Naive thymus-derived CD8-positive, alpha-beta T cell (primary cell): ENCODE measurements around the gene OR5D16. TPM values are rescaled to one million over a fixed set of nuclear protein-coding genes. Genes with fewer than 3 reads are reported as not detected.
"Not testable (repeated sequence)": the region's sequence is repeated elsewhere in the genome, so short reads cannot be mapped to it uniquely, and the experiment has no call there.

ENCODE experiments used
- ATAC-seq, 2 donors: fragments of 150-1000 bp; cut with Tn5 transposase in 1 of 2; sonication (Bioruptor Pico), chemical (Tn5 transposase) in 1 of 2; 1 replicate in 1 of 2; 2 replicates in 1 of 2; pipeline ENCODE4 v1.10.0; 2021; ENCODE audit warnings: mild to moderate bottlenecking in 2 of 2, moderate library complexity in 2 of 2
- POLR2A ChIA-PET: fragments of 350-600 bp; sonication (Branson Sonifier 250); formaldehyde crosslinking; loops from one replicate; lab custom pipeline; 2021; ENCODE audit warnings: antibody characterized with exemption; lab: Charles Lee
- DNase-seq, 10 donors: peaks; one replicate each; pipeline versions ENCODE4 v3.0.0 to v3.0.0-alpha.2; 2020 to 2022
- H3K27ac Mint-ChIP-seq, 10 donors: one replicate each; pipeline ENCODE4 v1.8.0; 2020 to 2022; ENCODE audit warnings: mild to moderate bottlenecking in 10 of 10, mixed read lengths in 10 of 10, moderate library complexity in 4 of 10, inconsistent platforms in 1 of 10
- H3K27me3 Mint-ChIP-seq, 5 donors: one replicate each; pipeline ENCODE4 v1.8.0; 2021 to 2022; ENCODE audit warnings: mixed read lengths in 5 of 5
- H3K36me3 Mint-ChIP-seq, 3 donors: one replicate each; pipeline ENCODE4 v1.8.0; 2020 to 2022; ENCODE audit warnings: mixed read lengths in 3 of 3, mild to moderate bottlenecking in 2 of 3, inconsistent platforms in 1 of 3
- H3K4me1 Mint-ChIP-seq, 4 donors: one replicate each; pipeline ENCODE4 v1.8.0; 2021 to 2022; ENCODE audit warnings: mixed read lengths in 4 of 4
- H3K4me3 Mint-ChIP-seq, 10 donors: one replicate each; pipeline ENCODE4 v1.8.0; 2020 to 2022; ENCODE audit warnings: mild to moderate bottlenecking in 10 of 10, mixed read lengths in 10 of 10, moderate library complexity in 6 of 10, inconsistent platforms in 1 of 10
- H3K9me3 Mint-ChIP-seq, 9 donors: one replicate each; pipeline ENCODE4 v1.8.0; 2020 to 2022; ENCODE audit warnings: mixed read lengths in 9 of 9, mild to moderate bottlenecking in 3 of 9, inconsistent platforms in 1 of 9, moderate library complexity in 1 of 9
- polyA plus RNA-seq, 3 donors: library from polyadenylated mRNA; unstranded; fragments of 300-500 nt; fragmentation: Illumina TruSeq; gene quantifications; one replicate each; pipeline ENCODE4 v1.2.3, GENCODE V29; 2021
- total RNA-seq, 8 experiments: library from RNA in 2 of 8; stranded (reverse) in 2 of 8; gene quantifications; one replicate each; pipeline ENCODE4 v1.2.3 and lab custom pipeline; 2021 to 2026

OR5D16 gene
- total and polyA plus RNA-seq, 5 experiments from 2014 or later: not detected

DNA sequence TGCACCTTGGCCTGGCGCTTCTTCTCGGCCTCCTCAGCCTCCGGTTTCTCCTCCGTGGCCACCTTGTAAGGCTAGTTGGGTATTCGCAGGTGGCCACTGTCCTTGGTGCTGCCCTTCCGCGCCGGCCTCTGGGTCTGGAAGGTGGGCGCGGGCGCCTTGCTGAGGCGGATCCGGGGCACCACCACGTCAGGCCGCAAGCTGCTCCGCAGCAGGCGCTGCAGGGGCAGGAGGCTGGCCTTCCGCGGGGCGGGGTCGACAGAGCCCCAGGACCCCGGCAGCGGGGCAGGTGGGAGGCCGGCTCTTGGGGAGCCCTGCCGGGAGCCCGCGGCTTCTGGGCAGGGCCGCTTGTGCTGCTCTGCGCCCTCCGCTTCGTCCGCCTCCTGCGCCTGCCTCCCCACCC is 34.2 kb downstream of the OR5D16 start:
- POLR2A ChIA-PET, H3K4me3 Mint-ChIP-seq, H3K27ac Mint-ChIP-seq, ATAC-seq, H3K27me3 Mint-ChIP-seq, H3K36me3 Mint-ChIP-seq, H3K4me1 Mint-ChIP-seq, DNase-seq: not testable (repeated sequence)
- peaks cover 1 to 33% (median 7%) of the 10 kb centered on the region in 9 donors for H3K9me3 Mint-ChIP-seq

DNA sequence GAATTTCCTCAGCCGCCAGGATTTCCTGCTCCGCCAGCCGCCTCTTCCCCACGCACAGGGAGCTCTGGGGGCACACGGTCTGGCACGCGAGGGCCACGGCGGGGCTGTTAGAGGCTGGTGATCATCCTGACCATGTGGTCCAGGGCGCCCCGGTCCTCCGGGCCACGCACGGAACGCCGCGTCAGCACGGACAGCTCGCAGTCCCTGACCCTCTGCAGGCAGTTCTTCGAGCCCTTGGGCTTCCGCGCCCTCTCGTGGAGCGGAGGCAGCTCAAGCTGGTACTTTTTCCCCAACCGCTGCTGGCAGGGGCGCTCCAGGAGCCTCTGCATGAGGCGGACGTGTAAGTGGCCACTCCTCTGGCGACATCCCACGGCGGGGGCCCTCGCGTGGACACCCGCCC is 34.6 kb downstream of the OR5D16 start:
- H3K4me1 Mint-ChIP-seq, DNase-seq, H3K27ac Mint-ChIP-seq, POLR2A ChIA-PET, H3K36me3 Mint-ChIP-seq, ATAC-seq, H3K27me3 Mint-ChIP-seq, H3K4me3 Mint-ChIP-seq: not testable (repeated sequence)
- peaks cover 1 to 30% (median 7%) of the 10 kb centered on the region in 9 donors for H3K9me3 Mint-ChIP-seq

DNA sequence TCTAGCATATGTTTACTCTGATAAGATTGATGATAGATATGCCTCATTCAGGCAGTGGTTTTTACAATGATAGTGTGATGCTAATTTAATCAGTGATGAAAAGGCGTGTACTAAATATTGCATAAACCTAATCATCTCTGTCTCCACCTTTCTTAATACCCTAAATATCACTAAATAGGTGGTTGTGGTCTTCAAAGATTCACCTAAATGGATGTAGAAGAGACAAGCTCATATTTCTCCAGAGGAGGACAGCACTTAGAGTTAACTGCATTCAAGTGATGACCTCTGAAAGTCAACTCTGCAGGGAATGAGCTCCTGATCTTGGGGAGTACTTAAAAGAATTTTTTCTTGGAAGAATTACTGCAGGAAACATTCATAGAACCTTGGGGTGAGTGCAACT is 44.4 kb downstream of the OR5D16 start, which contains the start of gene TRIM51:
Gene TRIM51, plus strand, starts transcription at position 301 of the 400 bp plus-strand sequence. CDS start 2,132 bp downstream, outside the sequence.
- ATAC-seq, H3K4me3 Mint-ChIP-seq, DNase-seq, H3K27me3 Mint-ChIP-seq, H3K4me1 Mint-ChIP-seq, H3K27ac Mint-ChIP-seq, H3K36me3 Mint-ChIP-seq, POLR2A ChIA-PET: not testable (repeated sequence)
- H3K9me3 Mint-ChIP-seq: peaks cover 0 to 25% (median 11%) of the 10 kb centered on the region in 9 donors

DNA sequence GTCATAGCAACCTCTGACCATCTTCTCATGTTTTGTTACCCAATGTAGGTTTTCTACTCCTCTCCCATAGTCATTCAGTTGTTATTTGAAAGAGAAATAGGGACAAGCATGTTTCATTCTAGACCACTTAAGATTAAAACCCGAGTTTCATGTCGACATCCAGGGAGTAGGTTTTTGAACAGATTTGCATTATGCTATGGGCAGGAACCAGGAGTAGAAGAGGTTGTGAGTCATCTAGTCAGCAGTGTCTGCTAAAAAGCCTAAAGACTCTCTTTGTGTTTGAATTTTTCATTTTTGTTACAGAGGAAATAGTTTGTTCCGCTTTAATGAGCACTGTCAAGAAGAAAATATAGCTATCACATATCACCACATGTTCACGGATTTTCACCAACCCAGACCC is 46.4 kb downstream of the OR5D16 start:
- H3K27ac Mint-ChIP-seq, DNase-seq, ATAC-seq, POLR2A ChIA-PET, H3K36me3 Mint-ChIP-seq, H3K27me3 Mint-ChIP-seq, H3K4me1 Mint-ChIP-seq, H3K4me3 Mint-ChIP-seq: not testable (repeated sequence)
- H3K9me3 Mint-ChIP-seq: peaks cover 2 to 25% (median 11%) of the 10 kb centered on the region in 9 donors

DNA sequence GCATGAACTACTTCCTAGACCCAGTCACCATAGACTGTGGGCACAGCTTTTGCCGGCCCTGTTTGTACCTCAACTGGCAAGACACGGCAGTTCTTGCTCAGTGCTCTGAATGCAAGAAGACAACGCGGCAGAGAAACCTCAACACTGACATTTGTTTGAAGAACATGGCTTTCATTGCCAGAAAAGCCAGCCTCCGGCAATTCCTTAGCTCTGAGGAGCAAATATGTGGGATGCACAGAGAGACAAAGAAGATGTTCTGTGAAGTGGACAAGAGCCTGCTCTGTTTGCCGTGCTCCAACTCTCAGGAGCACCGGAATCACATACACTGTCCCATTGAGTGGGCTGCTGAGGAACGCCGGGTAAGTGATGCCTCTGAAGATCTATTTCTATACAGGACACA is 46.9 kb downstream of the OR5D16 start:
- POLR2A ChIA-PET, H3K36me3 Mint-ChIP-seq, H3K27me3 Mint-ChIP-seq, H3K4me3 Mint-ChIP-seq, DNase-seq, H3K4me1 Mint-ChIP-seq, ATAC-seq, H3K27ac Mint-ChIP-seq: not testable (repeated sequence)
- H3K9me3 Mint-ChIP-seq: peaks cover 2 to 25% (median 11%) of the 10 kb centered on the region in 9 donors

Other genes starting within 250 kb of the OR5D16 start
- not detected for gene OR4C11, start 231.1 kb upstream of the OR5D16 start, total RNA-seq
- gene OR4C11, start 231.1 kb upstream of the OR5D16 start, polyA plus RNA-seq: not detected
- gene OR4P4, start 203.6 kb upstream of the OR5D16 start, total RNA-seq: not detected
- gene OR4P4, start 203.6 kb upstream of the OR5D16 start, polyA plus RNA-seq: not detected
- not detected for gene OR4S2, start 190.4 kb upstream of the OR5D16 start, total RNA-seq
- gene OR4S2, start 190.4 kb upstream of the OR5D16 start, polyA plus RNA-seq: not detected
- not detected for gene OR4C6, start 176.6 kb upstream of the OR5D16 start, total RNA-seq
- gene OR4C6, start 176.6 kb upstream of the OR5D16 start, polyA plus RNA-seq: not detected
- gene OR5D13, start 65.3 kb upstream of the OR5D16 start, total RNA-seq: not detected
- gene OR5D13, start 65.3 kb upstream of the OR5D16 start, polyA plus RNA-seq: not detected
- not detected for gene OR5D14, start 43.2 kb upstream of the OR5D16 start, total RNA-seq
- not detected for gene OR5D14, start 43.2 kb upstream of the OR5D16 start, polyA plus RNA-seq
- not detected for gene OR5L1, start 27.4 kb upstream of the OR5D16 start, total RNA-seq
- not detected for gene OR5L1, start 27.4 kb upstream of the OR5D16 start, polyA plus RNA-seq
- not detected for gene OR5D18, start 19.1 kb upstream of the OR5D16 start, total RNA-seq
- gene OR5D18, start 19.1 kb upstream of the OR5D16 start, polyA plus RNA-seq: not detected
- gene OR5L2, start 11.5 kb upstream of the OR5D16 start, total RNA-seq: not detected
- gene OR5L2, start 11.5 kb upstream of the OR5D16 start, polyA plus RNA-seq: not detected
- not detected for gene TRIM51, start 44.5 kb downstream of the OR5D16 start, total RNA-seq
- not detected for gene TRIM51, start 44.5 kb downstream of the OR5D16 start, polyA plus RNA-seq
- gene OR5W2, start 75.8 kb downstream of the OR5D16 start, total RNA-seq: not detected
- not detected for gene OR5W2, start 75.8 kb downstream of the OR5D16 start, polyA plus RNA-seq
- not detected for gene OR5I1, start 97.6 kb downstream of the OR5D16 start, total RNA-seq
- not detected for gene OR5I1, start 97.6 kb downstream of the OR5D16 start, polyA plus RNA-seq
- gene OR10AG1, start 131.2 kb downstream of the OR5D16 start, total RNA-seq: not detected
- gene OR10AG1, start 131.2 kb downstream of the OR5D16 start, polyA plus RNA-seq: not detected
- not detected for gene OR5F1, start 155.9 kb downstream of the OR5D16 start, total RNA-seq
- not detected for gene OR5F1, start 155.9 kb downstream of the OR5D16 start, polyA plus RNA-seq
- not detected for gene OR5AS1, start 188.9 kb downstream of the OR5D16 start, total RNA-seq
- gene OR5AS1, start 188.9 kb downstream of the OR5D16 start, polyA plus RNA-seq: not detected